GM12878 (cell line): ENCODE measurements around the gene C1orf21. TPM values are rescaled to one million over a fixed set of nuclear protein-coding genes. Genes with fewer than 3 reads are reported as not detected.
A peak's percentile ranks its signal among the peaks of the same experiment; 100 is the strongest.

Experiments
- ATAC-seq: fragments of 200-7000 bp; cut with Tn5 transposase; 3 replicates; pipeline ENCODE4 v1.9.1; 2020; ENCODE audit warnings: mild to moderate bottlenecking, moderate library complexity
- BruUV-seq: library from RNA; stranded (reverse); fragments of 400-500 nt; replicated peaks from 2 replicates; lab custom pipeline; 2021; lab: Mats Ljungman, UMichigan
- CTCF ChIA-PET: fragments of 300-600 bp; sonication (Branson Sonifier 250); formaldehyde crosslinking; extraction: SDS; loops from one replicate; lab custom pipeline; 2021; ENCODE audit warnings: inconsistent platforms; lab: Yijun Ruan, JAX
- POLR2A ChIA-PET: fragments of 350-600 bp; formaldehyde crosslinking; extraction: SDS; loops from one replicate; lab custom pipeline; 2021; ENCODE audit warnings: inconsistent platforms; lab: Charles Lee
- RAD21 ChIA-PET: fragments of 300-600 bp; sonication (Branson Sonifier 250); formaldehyde crosslinking; loops from one replicate; lab custom pipeline; 2023; ENCODE audit warnings: antibody characterized with exemption; ENCODE audit not compliant: unreplicated experiment; lab: Charles Lee
- SMC1A ChIA-PET: fragments of 300-600 bp; sonication (Branson Sonifier 250); formaldehyde crosslinking; loops from one replicate; lab custom pipeline; 2023; ENCODE audit not compliant: unreplicated experiment, uncharacterized antibody; lab: Charles Lee
- DNase-seq: peaks from one replicate; pipeline ENCODE4 v3.0.0-alpha.2; 2011; ENCODE audit warnings: low read depth, low spot score
- FAIRE-seq: peaks from 3 replicates; lab custom pipeline; 2011; peaks lifted over from hg19 to GRCh38; lab: Jason Lieb, UNC
- H2AFZ ChIP-seq: 2 replicates; pipeline ENCODE4 v1.6.0; 2011; ENCODE audit warnings: low read depth, low read length, control low read depth; ENCODE audit not compliant: control insufficient read depth
- H3K27ac ChIP-seq: 2 replicates; pipeline ENCODE4 v1.5.1; 2011; ENCODE audit warnings: control low read depth; ENCODE audit not compliant: control insufficient read depth, insufficient read depth
- H3K27me3 ChIP-seq, 2 experiments: replicated peaks in 1 of 2; 2 replicates each; pipeline versions ENCODE4 v1.6.0 to v1.6.1; 2011; ENCODE audit warnings: low read length in 1 of 2; ENCODE audit not compliant: control insufficient read depth in 2 of 2, insufficient read depth in 2 of 2
- H3K36me3 ChIP-seq, 2 experiments: 2 replicates each; pipeline ENCODE4 v1.5.1; 2011; ENCODE audit warnings: low read length in 1 of 2; ENCODE audit not compliant: control insufficient read depth in 2 of 2, insufficient read depth in 2 of 2
- H3K4me1 ChIP-seq: 2 replicates; pipeline ENCODE4 v1.6.1; 2011; ENCODE audit warnings: mild to moderate bottlenecking, low read length, moderate library complexity, mixed read lengths; ENCODE audit not compliant: control insufficient read depth, insufficient read depth
- H3K4me2 ChIP-seq: 2 replicates; pipeline ENCODE4 v1.6.0; 2011; ENCODE audit warnings: control low read depth; ENCODE audit not compliant: control insufficient read depth, insufficient read depth
- H3K4me3 ChIP-seq: fragments of 200-600 bp; sonication (generic); 2 replicates; pipeline ENCODE4 v1.5.1; 2016
- H3K79me2 ChIP-seq: 2 replicates; pipeline ENCODE4 v1.6.0; 2011; ENCODE audit warnings: low read length; ENCODE audit not compliant: control insufficient read depth, insufficient read depth
- H3K9ac ChIP-seq: 2 replicates; pipeline ENCODE4 v1.8.0; 2011; ENCODE audit warnings: low read length, control low read depth, mixed read lengths; ENCODE audit not compliant: control insufficient read depth, insufficient read depth
- H3K9me3 ChIP-seq: replicated peaks from 3 replicates; pipeline ENCODE4 v1.5.1; 2011; ENCODE audit warnings: mild to moderate bottlenecking, low read length; ENCODE audit not compliant: control insufficient read depth, insufficient read depth
- H4K20me1 ChIP-seq: 2 replicates; pipeline ENCODE4 v1.6.0; 2011; ENCODE audit not compliant: control insufficient read depth, insufficient read depth
- CEBPB ChIP-seq, 2 experiments: fragments of 150-350 bp in 1 of 2; IDR thresholded peaks; 2 replicates each; pipeline ENCODE4 v1.6.1; 2012 to 2014; ENCODE audit warnings: low read depth in 2 of 2, low read length in 2 of 2, borderline replicate concordance in 1 of 2, inconsistent platforms in 1 of 2
- CREM ChIP-seq: IDR thresholded peaks from 2 replicates; pipeline ENCODE4 v1.6.1; 2014; ENCODE audit warnings: antibody characterized with exemption, low read depth
- DPF2 ChIP-seq: fragments of 450-650 bp; IDR thresholded peaks from 2 replicates; pipeline ENCODE4 v1.6.1; 2017; ENCODE audit warnings: mild to moderate bottlenecking
- HDAC2 ChIP-seq: fragments of 200-600 bp; sonication (generic); IDR thresholded peaks from 2 replicates; pipeline ENCODE4 v1.6.1; 2017
- HSF1 ChIP-seq: fragments of 150-350 bp; IDR thresholded peaks from 2 replicates; pipeline ENCODE4 v1.6.1; 2014; ENCODE audit warnings: mild to moderate bottlenecking, low read depth, low read length
- KAT2A ChIP-seq: conservative IDR thresholded peaks from 2 replicates; pipeline ENCODE4 v1.6.1; 2011; ENCODE audit warnings: low read depth, low read length; ENCODE audit not compliant: control insufficient read depth
- NFYB ChIP-seq: IDR thresholded peaks from 2 replicates; pipeline ENCODE4 v1.6.1; 2011; ENCODE audit warnings: low read depth, mild to moderate bottlenecking, low read length, improper control_type of control experiment, moderate library complexity; ENCODE audit not compliant: insufficient read depth
- NKRF ChIP-seq: fragments of 450-650 bp; conservative IDR thresholded peaks from 2 replicates; pipeline ENCODE4 v1.6.1; 2017; ENCODE audit warnings: mild to moderate bottlenecking, moderate library complexity
- PBX3 ChIP-seq: IDR thresholded peaks from 2 replicates; pipeline ENCODE4 v1.6.1; 2011; ENCODE audit warnings: mild to moderate bottlenecking, low read depth, low read length, moderate library complexity; ENCODE audit not compliant: insufficient replicate concordance
- PML ChIP-seq: IDR thresholded peaks from 2 replicates; pipeline ENCODE4 v1.6.1; 2012; ENCODE audit warnings: low read length, inconsistent platforms
- SRF ChIP-seq, 2 experiments: IDR thresholded peaks; 2 replicates each; pipeline ENCODE4 v1.6.1; 2011; ENCODE audit warnings: low read depth in 2 of 2, low read length in 2 of 2, mild to moderate bottlenecking in 1 of 2, moderate library complexity in 1 of 2
- TBL1XR1 ChIP-seq: IDR thresholded peaks from 2 replicates; pipeline ENCODE4 v1.6.1; 2012; ENCODE audit warnings: low read depth, low read length, improper control_type of control experiment
- WRNIP1 ChIP-seq: IDR thresholded peaks from 2 replicates; pipeline ENCODE4 v1.6.1; 2011; ENCODE audit warnings: low read depth, low read length, improper control_type of control experiment, borderline replicate concordance
- ZNF384 ChIP-seq: IDR thresholded peaks from 2 replicates; pipeline ENCODE4 v1.6.1; 2012; ENCODE audit warnings: low read depth, mild to moderate bottlenecking, low read length, improper control_type of control experiment, borderline replicate concordance
- ZNF592 ChIP-seq: fragments of 450-650 bp; IDR thresholded peaks from 2 replicates; pipeline ENCODE4 v1.6.1; 2017; ENCODE audit warnings: mild to moderate bottlenecking, moderate library complexity
- ZNF622 ChIP-seq: fragments of 450-650 bp; IDR thresholded peaks from 2 replicates; pipeline ENCODE4 v1.6.1; 2017; ENCODE audit warnings: mild to moderate bottlenecking, inconsistent platforms
- WGBS: methylation state at CpG from one replicate; pipeline ENCODE4 v1.1.6; 2016; ENCODE audit warnings: low lambda C conversion rate; ENCODE audit not compliant: insufficient replicate concordance, insufficient coverage; ENCODE audit errors: missing lambda C conversion rate; 5-methylcytosine and 5-hydroxymethylcytosine counted together
- in situ Hi-C: fragments of 300-500 bp; cut with MboI; formaldehyde crosslinking; loops from 9 replicates; pipeline ENCODE4 v1.14.3; 2018; ENCODE audit warnings: mixed read lengths
- intact Hi-C: fragments of 100-400 bp; cut with micrococcal nuclease; formaldehyde crosslinking; loops from one replicate; pipeline ENCODE4 v1.14.2; 2022; ENCODE audit not compliant: unreplicated experiment
- polyA plus RNA-seq, 11 experiments: library from polyadenylated mRNA; depleted of rRNA in 4 of 11; unstranded in 6 of 11; stranded (reverse) in 5 of 11; fragments of >200 nt; fragmentation: Nextera tagmentation in 4 of 11; fragmentation: Illumina TruSeq in 1 of 11; extraction: Ambion mirVana in 4 of 11; extraction: Trizol in 1 of 11; gene quantifications; 1 replicate in 1 of 11; 2 replicates in 10 of 11; pipeline versions ENCODE4 v1.2.1 to v1.2.3, GENCODE V29; 2011 to 2016; ENCODE audit warnings: inconsistent platforms in 2 of 11, missing spikeins in 2 of 11, low read depth in 1 of 11
- total RNA-seq, 4 experiments: library from RNA; depleted of rRNA in 3 of 4; stranded (reverse); fragments of >200 nt in 3 of 4; fragmentation: Illumina TruSeq in 1 of 4; extraction: Trizol in 1 of 4; gene quantifications; 2 replicates each; pipeline versions ENCODE4 v1.2.1 to v1.2.3, GENCODE V29; 2013 to 2021

Gene C1orf21
- total and polyA plus RNA-seq, 10 of the 15 experiments (the other 5 are each of a cell fraction or from before 2014, with no cell fraction given), result 0.03 to 1.6 (median 0.17) TPM; not detected in 3

- Histone ChIP-seq H3K4me3 (0 out of 2 replicates have a peak overlapping the region, but pooled peaks have one; percentile 5), H4K20me1 (no peaks in the 10 kb centered on the region), H3K9ac (no peak overlapping the region), H3K27me3 (peaks cover 4 to 13% of the 10 kb centered on the region in 2 experiments), H3K4me1 (no peaks in the 10 kb centered on the region; the same call in 1 of the 2 replicates), H3K4me2 (no peak overlapping the region), H2AFZ (no peak overlapping the region), H3K79me2 (no peaks in the 10 kb centered on the region), H3K9me3 (no peaks in the 10 kb centered on the region), H3K36me3 (no peaks in the 10 kb centered on the region), H3K27ac (no peak overlapping the region)
- BruUV-seq, result no TSS peak
- 0% methylated on average over 7 of the region's 7 CpGs for WGBS
- SMC1A ChIA-PET, result no interaction called here
- CTCF ChIA-PET, result interaction anchor here (0.7 kb wide), 2 partner anchors 169 to 651 kb away, joined by 3 read pairs; no protein-coding TSS in a partner anchor
- intact Hi-C loops, result no loop called here
- ATAC-seq (no peak), FAIRE-seq (no peak), DNase-seq (no peak)
- POLR2A ChIA-PET, result interaction anchor here (0.6 kb wide), 1 partner anchor 32 kb away, joined by 5 read pairs; no protein-coding TSS in a partner anchor
- RAD21 ChIA-PET, result no interaction called here
- in situ Hi-C loops, result no loop called here
- TF ChIP-seq KAT2A (no peak), PBX3 (no peak), HSF1 (no peak), TBL1XR1 (no peak), SRF (IDR thresholded peaks at IDR 0.05; ENCODE audit: low read depth in 2 of 2, low read length in 2 of 2) (no peak), CEBPB (IDR thresholded peaks at IDR 0.05; ENCODE audit: borderline replicate concordance in 1 of 2, low read depth in 2 of 2, low read length in 2 of 2) (no peak), NFYB (no peak), DPF2 (no peak), CREM (no peak), ZNF384 (no peak), HDAC2 (no peak), NKRF (no peak), PML (no peak), ZNF592 (no peak), WRNIP1 (no peak), ZNF622 (no peak)
These were observed 1.6 kb downstream of the C1orf21 start for GRCh38 chr1:184388319-184388889.
